ENCODE results near the gene HNRNPH1. TPM values are rescaled to one million over a fixed set of nuclear protein-coding genes. Genes with fewer than 3 reads are reported as not detected.
"Not testable (repeated sequence)": the region's sequence is repeated elsewhere in the genome, so short reads cannot be mapped to it uniquely, and the experiment has no call there.

HNRNPH1 gene
- polyA plus RNA-seq, 1 donor from 2014 or later = 982 TPM

GRCh38 chr5:179648410-179648809 lies 24.9 kb upstream of the HNRNPH1 start:
- Histone ChIP-seq H3K9me3 (ENCODE audit: low read length) (no peaks in the 10 kb centered on the region), H3K4me3 (ENCODE audit: low read length) (no peak overlapping the region), H4K20me1 (ENCODE audit: insufficient read depth) (no peaks in the 10 kb centered on the region), H3F3A (ENCODE audit: insufficient read depth, low read length, poor library complexity, severe bottlenecking) (no peaks in the 10 kb centered on the region), H3K36me3 (ENCODE audit: insufficient read depth, low read length) (no peaks in the 10 kb centered on the region), H3K79me2 (replicated peaks; ENCODE audit: insufficient read depth, low read length) (no peaks in the 10 kb centered on the region), H3K27ac (ENCODE audit: low read length) (no peak overlapping the region), H3K9me2 (ENCODE audit: insufficient read depth, low read length) (no peaks in the 10 kb centered on the region), H3K9ac (ENCODE audit: low read length) (no peak overlapping the region), H3K4me2 (ENCODE audit: low read length) (no peak overlapping the region), H3K27me3 (ENCODE audit: insufficient read depth, low read depth, low read length) (no peaks in the 10 kb centered on the region), H2AFZ (ENCODE audit: low read depth, low read length) (no peak overlapping the region)
- no peak for TF ChIP-seq EZH2 (IDR thresholded peaks at IDR 0.05; ENCODE audit: borderline replicate concordance, insufficient read depth, low read length, poor library complexity, severe bottlenecking)
- TF ChIP-seq RAD21 (conservative IDR thresholded peaks at IDR 0.05) = no peak
- TF ChIP-seq EP300 (conservative IDR thresholded peaks at IDR 0.05; ENCODE audit: poor library complexity, severe bottlenecking) = no peak
- TF ChIP-seq REST (IDR thresholded peaks at IDR 0.05; ENCODE audit: borderline replicate concordance) = no peak
- TF ChIP-seq TAF1 (IDR thresholded peaks at IDR 0.05; ENCODE audit: low read depth) = no peak
- TF ChIP-seq POLR2AphosphoS5 (IDR thresholded peaks at IDR 0.05) = no peak
- no peak for TF ChIP-seq SMC3 (conservative IDR thresholded peaks at IDR 0.05; ENCODE audit: poor library complexity)
- TF ChIP-seq MXI1 (conservative IDR thresholded peaks at IDR 0.05; ENCODE audit: poor library complexity, severe bottlenecking) = no peak

GRCh38 chr5:179644766-179645165 lies 21.3 kb upstream of the HNRNPH1 start:
- H3K4me2 ChIP-seq (ENCODE audit: low read length); H3F3A ChIP-seq (ENCODE audit: insufficient read depth, low read length, poor library complexity, severe bottlenecking); H3K9ac ChIP-seq (ENCODE audit: low read length); H3K9me2 ChIP-seq (ENCODE audit: insufficient read depth, low read length); H3K36me3 ChIP-seq (ENCODE audit: insufficient read depth, low read length); H3K27ac ChIP-seq (ENCODE audit: low read length); H2AFZ ChIP-seq (ENCODE audit: low read depth, low read length); H4K20me1 ChIP-seq (ENCODE audit: insufficient read depth); H3K79me2 ChIP-seq (replicated peaks; ENCODE audit: insufficient read depth, low read length); H3K4me3 ChIP-seq (ENCODE audit: low read length); H3K27me3 ChIP-seq (ENCODE audit: insufficient read depth, low read depth, low read length); H3K9me3 ChIP-seq (ENCODE audit: low read length): not testable (repeated sequence)

- not testable (repeated sequence) for H3K4me2 ChIP-seq (ENCODE audit: low read length); H3K9me3 ChIP-seq (ENCODE audit: low read length); H3K9me2 ChIP-seq (ENCODE audit: insufficient read depth, low read length); H4K20me1 ChIP-seq (ENCODE audit: insufficient read depth); H2AFZ ChIP-seq (ENCODE audit: low read depth, low read length); H3K27ac ChIP-seq (ENCODE audit: low read length); H3K27me3 ChIP-seq (ENCODE audit: insufficient read depth, low read depth, low read length); H3K4me3 ChIP-seq (ENCODE audit: low read length); H3K36me3 ChIP-seq (ENCODE audit: insufficient read depth, low read length); H3K79me2 ChIP-seq (replicated peaks; ENCODE audit: insufficient read depth, low read length); H3F3A ChIP-seq (ENCODE audit: insufficient read depth, low read length, poor library complexity, severe bottlenecking); H3K9ac ChIP-seq (ENCODE audit: low read length)
These were observed 19.9 kb upstream of the HNRNPH1 start for GRCh38 chr5:179643141-179643920.

- not testable (repeated sequence) for H3K27me3 ChIP-seq (ENCODE audit: insufficient read depth, low read depth, low read length); H3K4me3 ChIP-seq (ENCODE audit: low read length); H3K27ac ChIP-seq (ENCODE audit: low read length); H3K9me2 ChIP-seq (ENCODE audit: insufficient read depth, low read length); H3F3A ChIP-seq (ENCODE audit: insufficient read depth, low read length, poor library complexity, severe bottlenecking); H3K36me3 ChIP-seq (ENCODE audit: insufficient read depth, low read length); H2AFZ ChIP-seq (ENCODE audit: low read depth, low read length); H3K79me2 ChIP-seq (replicated peaks; ENCODE audit: insufficient read depth, low read length); H3K4me2 ChIP-seq (ENCODE audit: low read length); H3K9ac ChIP-seq (ENCODE audit: low read length); H3K9me3 ChIP-seq (ENCODE audit: low read length); H4K20me1 ChIP-seq (ENCODE audit: insufficient read depth)
These were observed 19.2 kb upstream of the HNRNPH1 start for GRCh38 chr5:179642626-179643025.

- not testable (repeated sequence) for H3K27me3 ChIP-seq (ENCODE audit: insufficient read depth, low read depth, low read length); H3K9ac ChIP-seq (ENCODE audit: low read length); H4K20me1 ChIP-seq (ENCODE audit: insufficient read depth); H3K9me2 ChIP-seq (ENCODE audit: insufficient read depth, low read length); H3K4me2 ChIP-seq (ENCODE audit: low read length); H3K27ac ChIP-seq (ENCODE audit: low read length); H2AFZ ChIP-seq (ENCODE audit: low read depth, low read length); H3K4me3 ChIP-seq (ENCODE audit: low read length); H3K9me3 ChIP-seq (ENCODE audit: low read length); H3K79me2 ChIP-seq (replicated peaks; ENCODE audit: insufficient read depth, low read length); H3K36me3 ChIP-seq (ENCODE audit: insufficient read depth, low read length); H3F3A ChIP-seq (ENCODE audit: insufficient read depth, low read length, poor library complexity, severe bottlenecking)
These were observed 18.3 kb upstream of the HNRNPH1 start for GRCh38 chr5:179641745-179642144.

- H3K4me3 ChIP-seq (ENCODE audit: low read length); H3K27me3 ChIP-seq (ENCODE audit: insufficient read depth, low read depth, low read length); H3K9ac ChIP-seq (ENCODE audit: low read length); H3K4me2 ChIP-seq (ENCODE audit: low read length); H3K79me2 ChIP-seq (replicated peaks; ENCODE audit: insufficient read depth, low read length); H3K9me2 ChIP-seq (ENCODE audit: insufficient read depth, low read length); H3F3A ChIP-seq (ENCODE audit: insufficient read depth, low read length, poor library complexity, severe bottlenecking); H2AFZ ChIP-seq (ENCODE audit: low read depth, low read length); H3K27ac ChIP-seq (ENCODE audit: low read length); H3K9me3 ChIP-seq (ENCODE audit: low read length); H3K36me3 ChIP-seq (ENCODE audit: insufficient read depth, low read length); H4K20me1 ChIP-seq (ENCODE audit: insufficient read depth): not testable (repeated sequence)
These were observed 15.8 kb upstream of the HNRNPH1 start for GRCh38 chr5:179639296-179639695.

All from neural cell (in vitro differentiated cells).